NCI-H2171 treated with DMSO at 0.1 percent for 48 hours (cell line): ENCODE results near the gene PRDM7.
A peak's percentile ranks its signal among the peaks of the same experiment; 100 is the strongest.
"Not testable (repeated sequence)": the region's sequence is repeated elsewhere in the genome, so short reads cannot be mapped to it uniquely, and the experiment has no call there.

Source experiments
- DNase-seq: peaks from one replicate; lab custom pipeline; 2025; lab: John Stamatoyannopoulos, UW

Gene PRDM7

DNA sequence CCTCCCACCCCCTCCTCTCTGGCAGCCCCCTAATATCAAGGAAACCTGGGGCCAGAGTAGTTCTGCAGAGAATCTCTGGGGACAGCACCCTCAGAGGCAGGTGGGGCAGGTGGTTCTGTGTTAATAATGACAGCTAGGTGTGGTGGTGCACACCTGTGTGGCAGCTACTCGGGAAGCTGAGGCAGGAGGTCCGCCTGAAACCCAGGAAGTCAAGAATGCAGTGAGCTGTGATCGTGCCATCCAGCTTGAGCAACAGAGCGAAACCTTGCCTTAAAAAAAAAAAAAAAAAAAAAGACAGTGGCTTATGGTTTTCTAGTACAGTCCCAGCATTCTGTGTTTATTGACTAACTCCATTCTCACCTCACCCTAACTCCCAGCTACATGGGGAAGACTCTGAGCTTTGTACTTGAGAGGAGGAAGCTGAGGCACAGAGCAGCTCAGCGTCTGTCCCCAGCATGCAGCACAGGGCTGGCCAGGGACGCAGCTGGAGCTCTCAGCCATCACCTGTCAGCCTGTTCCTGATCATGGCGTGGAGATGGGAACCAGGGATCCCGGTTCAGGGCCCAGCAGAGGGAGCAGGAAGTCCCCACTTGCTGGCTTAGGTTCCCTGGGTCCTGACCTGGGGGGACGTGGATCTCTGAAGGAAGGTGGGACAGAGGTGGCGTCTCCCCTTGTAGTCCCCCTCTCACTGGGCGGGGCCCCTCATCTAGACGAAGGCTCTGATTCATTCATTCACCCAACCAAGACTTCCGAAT lies 64.0 kb downstream of the PRDM7 start:
- peak; percentile 81 for DNase-seq

DNA sequence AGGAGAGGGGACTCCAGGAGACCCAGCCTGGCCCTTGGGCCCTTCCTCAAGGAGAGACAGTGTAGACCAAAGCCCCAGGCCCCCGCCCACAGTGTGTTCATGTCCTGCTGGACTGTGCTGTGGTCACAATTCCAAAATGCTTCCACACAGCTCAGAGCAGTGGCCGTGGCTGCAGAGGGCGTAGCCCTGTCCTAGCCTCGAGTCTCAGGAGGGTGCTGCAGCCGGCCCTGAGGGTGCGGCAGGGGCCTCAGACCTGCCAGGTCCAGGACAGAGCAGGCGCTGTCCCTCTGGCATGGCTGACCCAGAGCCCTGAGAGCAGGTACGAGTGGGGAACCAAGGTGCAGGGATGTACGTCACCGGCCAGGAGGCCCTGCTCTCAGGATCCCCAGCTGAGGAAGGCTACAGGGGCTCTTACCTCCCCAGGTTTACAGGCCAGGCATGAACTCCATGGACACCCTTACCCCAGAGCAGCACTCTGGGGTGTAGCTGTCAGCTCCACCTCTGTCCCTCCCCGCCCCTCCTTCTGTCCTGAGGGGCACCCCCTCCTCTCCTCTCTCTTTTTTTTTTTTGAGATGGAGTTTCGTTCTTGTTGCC lies 65.1 kb downstream of the PRDM7 start:
- DNase-seq, result no peak

DNA sequence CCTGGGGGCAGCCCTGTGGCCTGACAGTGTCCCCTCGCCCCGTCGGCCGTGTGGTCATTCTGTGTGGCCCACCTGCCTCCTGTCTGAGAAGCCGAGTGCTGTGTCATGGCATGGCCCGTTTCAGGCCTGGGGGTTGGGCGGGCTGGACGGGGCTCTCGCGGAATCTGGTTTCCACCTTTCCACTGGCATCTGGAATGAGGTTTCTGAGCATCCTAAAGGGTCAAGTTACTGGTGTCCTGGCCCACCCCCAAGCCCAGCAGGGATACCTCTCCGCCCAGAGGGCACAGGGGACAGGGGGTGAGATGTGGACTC lies 65.7 kb downstream of the PRDM7 start:
- no peak for DNase-seq

DNA sequence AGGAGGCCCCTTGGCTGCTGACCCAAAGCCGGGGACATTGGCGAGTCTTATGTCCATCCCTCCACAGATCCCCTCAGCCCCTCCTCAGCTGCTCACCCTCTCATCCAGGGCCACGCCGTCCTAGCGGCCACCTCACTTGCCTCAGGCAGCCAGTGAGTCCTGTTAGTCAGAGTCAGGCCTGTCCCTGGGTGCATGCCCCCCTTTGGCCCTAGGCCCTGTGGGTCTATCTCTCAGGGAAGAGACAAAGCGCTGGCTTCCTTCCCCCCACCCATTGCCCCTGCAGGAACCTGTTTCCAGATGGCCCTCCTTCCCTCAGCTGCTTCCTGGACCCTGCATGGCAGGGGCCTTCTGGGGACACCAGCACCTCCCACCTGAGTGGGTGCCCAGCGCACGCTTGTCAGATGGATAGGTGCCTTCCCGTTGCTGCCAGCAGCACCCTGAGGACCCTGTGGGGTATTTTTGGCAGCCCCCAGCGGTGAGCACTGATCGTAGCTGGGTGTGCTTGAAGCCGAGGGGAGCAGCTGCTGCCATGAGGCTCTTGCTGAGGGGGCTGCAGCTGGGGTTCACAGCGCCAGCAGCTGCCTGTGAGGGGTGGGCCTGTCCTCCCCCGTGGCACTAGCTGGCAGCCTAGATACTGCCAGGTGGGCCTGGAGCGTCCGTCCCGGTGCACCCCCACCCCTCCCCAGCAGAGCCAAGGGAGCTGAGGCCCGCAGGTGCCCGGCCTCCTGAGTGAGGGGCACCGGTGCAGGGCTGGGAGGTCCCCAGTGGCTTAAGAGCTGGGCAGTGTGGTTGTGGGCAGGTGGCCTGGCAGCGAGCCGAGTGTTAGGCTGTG lies 66.2 kb downstream of the PRDM7 start:
- DNase-seq, result peak; percentile 42

DNA sequence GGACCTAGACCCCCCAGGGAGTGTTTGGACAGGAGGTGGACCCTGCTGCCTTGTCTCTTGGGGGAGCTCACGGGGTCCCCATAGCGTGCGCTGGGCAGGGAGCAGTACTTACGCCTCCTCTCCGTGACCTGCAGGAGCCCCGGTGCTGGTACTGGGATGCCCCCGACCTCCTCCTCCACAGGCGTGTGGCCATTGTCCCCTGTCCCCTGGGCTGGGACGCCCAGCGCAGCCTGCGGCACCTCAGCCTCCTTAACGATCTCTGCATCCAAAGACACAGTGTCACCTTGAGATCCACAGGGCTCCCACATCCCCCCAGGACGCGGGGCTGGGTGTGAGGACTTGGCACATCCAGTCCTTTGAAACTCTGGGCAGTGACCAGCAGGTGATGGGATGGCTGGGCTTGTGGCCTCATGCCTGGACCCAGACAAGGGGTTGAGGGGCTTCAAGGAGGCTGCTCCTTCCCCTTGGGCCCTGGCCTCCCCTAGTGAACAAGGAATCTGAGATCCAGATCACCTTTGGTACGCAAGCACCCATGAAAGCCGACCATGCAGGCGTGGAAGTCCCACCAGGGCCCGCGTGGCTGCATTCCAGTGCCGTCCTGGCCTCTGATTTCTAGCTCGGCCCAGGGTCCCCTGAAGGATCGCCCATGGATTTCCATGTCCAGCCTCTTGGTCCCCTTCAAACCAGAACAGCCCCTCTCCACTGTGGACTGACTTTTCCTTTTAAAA lies 67.8 kb downstream of the PRDM7 start:
- DNase-seq, result no peak

DNA sequence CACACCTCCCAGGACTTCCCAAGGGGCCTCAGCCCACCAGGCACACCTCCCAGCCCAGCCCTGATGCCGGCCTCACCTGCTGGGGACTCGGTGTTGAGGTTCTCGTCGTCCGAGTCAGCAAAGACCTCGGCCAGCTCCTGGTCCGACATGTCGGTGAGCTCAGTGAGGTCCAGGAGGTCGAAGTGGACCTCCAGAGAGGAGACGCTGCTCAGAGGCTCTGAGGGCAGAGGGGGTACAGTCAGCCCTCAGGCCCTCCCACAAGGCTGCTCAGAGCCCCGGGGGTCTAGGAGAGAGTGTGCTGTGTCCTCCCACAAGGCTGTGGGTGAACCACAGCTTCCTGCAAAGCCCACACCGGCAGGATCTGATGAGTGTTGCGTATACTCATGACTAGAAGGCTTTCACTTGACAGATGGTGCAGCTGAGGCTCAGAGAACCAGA lies 68.4 kb downstream of the PRDM7 start:
- DNase-seq, result peak; percentile 13

DNA sequence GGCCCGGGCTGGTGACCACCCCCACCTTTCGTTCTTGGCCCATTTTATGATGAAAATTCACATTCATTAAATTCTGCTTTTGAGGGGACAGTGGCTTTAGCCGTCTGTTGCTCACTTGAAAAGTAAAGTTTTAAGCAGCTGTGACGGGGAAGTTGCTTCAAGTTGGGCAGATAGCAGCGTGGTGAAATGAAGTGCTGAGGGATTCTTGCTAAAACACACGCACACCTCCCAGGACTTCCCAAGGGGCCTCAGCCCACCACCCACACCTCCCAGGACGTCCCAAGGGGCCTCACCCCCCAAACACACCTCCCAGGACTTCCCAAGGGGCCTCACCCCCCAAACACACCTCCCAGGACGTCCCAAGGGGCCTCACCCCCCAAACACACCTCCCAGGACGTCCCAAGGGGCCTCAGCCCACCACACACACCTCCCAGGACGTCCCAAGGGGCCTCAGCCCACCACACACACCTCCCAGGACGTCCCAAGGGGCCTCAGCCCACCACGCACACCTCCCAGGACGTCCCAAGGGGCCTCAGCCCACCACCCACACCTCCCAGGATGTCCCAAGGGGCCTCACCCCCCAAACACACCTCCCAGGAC lies 69.4 kb downstream of the PRDM7 start:
- DNase-seq, result not testable (repeated sequence)

DNA sequence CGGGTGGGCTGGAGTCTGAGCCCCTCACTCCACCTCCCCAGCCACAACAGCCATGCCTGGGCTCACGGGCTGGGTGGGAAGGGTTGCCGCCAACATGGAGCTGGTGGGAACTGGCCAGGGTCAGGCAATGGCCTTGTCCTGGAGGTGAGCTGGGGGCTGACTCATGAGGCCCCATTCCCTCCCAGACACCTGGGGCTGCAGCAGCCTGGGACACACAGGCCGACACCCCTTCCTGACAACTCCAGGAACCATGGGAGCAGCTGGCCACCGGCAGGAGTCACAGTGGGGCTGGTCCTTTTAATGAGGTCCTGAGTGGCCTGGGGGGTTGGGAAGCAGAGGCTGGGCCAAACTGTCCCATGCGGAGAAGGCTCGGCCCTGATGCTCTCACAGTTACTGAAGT lies 70.1 kb downstream of the PRDM7 start:
- no peak for DNase-seq
